GM19239 (cell line): ENCODE results near the gene LRCH1.
A peak's percentile ranks its signal among the peaks of the same experiment; 100 is the strongest.

Source experiments
- DNase-seq: peaks from one replicate; pipeline ENCODE4 v3.0.0; 2011; ENCODE audit warnings: low spot score; ENCODE audit not compliant: insufficient read length
- FAIRE-seq: peaks from 2 replicates; lab custom pipeline; 2011; peaks lifted over from hg19 to GRCh38; lab: Jason Lieb, UNC

The LRCH1 gene

GRCh38 chr13:46606970-46607369, 54.0 kb downstream of the LRCH1 start:
- no peak for DNase-seq
- peak; percentile 89 for FAIRE-seq

- FAIRE-seq (peak; percentile 72), DNase-seq (no peak)
Measured at GRCh38 chr13:46607768-46608564, 55.0 kb downstream of the LRCH1 start.

DNA sequence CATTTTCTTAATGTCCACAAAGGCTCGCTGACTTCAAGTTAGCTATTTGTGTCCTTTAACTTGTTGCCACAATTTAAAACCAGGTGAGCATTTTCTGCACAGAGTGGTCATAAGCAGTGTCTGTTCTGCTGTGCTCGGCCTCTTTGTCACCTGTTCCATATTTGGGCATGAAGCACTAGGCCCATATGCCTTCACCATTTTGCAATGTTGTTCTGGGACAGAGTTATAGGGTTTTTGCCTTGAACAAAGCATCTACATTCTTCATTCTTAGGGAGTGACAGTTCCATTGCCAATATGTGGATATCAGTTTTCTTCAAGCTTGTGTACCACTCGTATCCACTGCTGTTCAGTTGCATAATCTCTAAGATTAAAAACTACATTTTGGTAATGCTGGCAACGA, 56.1 kb downstream of the LRCH1 start:
- DNase-seq: no peak
- FAIRE-seq: peak; percentile 94

GRCh38 chr13:46609726-46610125, 56.8 kb downstream of the LRCH1 start:
- no peak for DNase-seq

GRCh38 chr13:46612267-46612666, 59.3 kb downstream of the LRCH1 start:
- FAIRE-seq: peak; percentile 72

More at GRCh38 chr13:46609726-46610125, 56.8 kb downstream of the LRCH1 start:
- FAIRE-seq: peak; percentile 72

DNA sequence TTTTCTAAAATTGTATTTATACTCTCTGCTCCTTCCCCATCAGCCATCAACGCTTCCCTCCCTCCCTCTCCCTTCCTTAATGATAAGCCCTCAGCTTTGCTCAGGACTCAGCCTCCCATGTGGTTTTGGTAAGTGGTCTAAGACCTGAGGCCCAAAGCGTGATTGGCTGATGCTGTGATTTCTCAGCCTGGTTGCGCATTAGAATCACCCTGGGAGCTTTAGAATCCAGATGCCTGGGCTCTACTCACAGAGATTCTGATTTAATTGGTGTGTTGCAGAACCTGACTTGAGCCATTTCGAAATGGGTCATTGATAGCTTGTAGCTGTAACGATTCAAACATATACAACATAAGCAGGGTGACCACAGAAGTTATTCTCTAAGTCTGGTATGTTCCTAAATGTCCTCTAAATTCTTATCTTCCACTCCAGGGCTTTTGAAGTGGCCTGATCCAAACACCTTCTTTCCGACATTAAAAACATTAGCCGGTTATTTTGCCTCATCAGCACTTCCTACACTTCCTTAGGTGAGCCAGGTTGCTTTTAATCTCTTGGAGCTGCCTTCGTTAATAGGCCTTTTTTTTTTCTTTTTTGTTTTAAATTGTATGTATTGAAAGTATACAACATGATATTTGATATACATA, 60.6 kb downstream of the LRCH1 start:
- no peak for DNase-seq
- FAIRE-seq: peak; percentile 57

More at GRCh38 chr13:46612267-46612666, 59.3 kb downstream of the LRCH1 start:
- DNase-seq: no peak

GRCh38 chr13:46614582-46614981, 61.6 kb downstream of the LRCH1 start:
- DNase-seq: no peak
- peak; percentile 66 for FAIRE-seq

DNA sequence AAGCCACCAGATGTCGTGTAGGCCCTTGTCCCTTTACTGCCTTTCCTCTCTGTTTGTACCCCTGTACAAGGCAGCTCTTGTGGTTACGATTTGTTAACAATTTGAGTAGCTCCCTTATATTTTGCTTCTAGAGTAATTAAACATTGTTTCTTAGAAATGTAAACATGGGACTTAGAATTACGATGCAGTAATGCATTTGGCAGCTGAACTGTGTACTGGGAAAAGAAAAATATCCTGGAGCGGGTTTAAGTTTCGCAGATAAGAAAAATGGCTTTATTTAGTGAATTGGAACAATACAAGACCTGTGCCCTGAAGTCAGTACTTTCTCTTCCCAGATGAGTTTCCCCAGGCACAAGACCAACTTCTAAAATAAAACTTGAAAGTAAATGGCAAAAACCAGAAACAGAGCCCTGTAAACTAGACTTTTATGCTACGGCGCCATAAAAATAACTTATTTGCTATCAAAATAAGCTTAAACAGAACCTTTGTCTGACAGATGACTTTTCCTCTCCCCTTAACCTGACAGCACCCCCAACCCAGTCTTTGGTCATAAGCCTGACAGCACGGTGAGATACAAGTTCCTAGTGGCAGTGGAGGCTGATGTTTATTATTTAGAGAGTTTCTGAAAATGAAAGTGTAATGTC, 63.0 kb downstream of the LRCH1 start:
- FAIRE-seq (peak; percentile 75), DNase-seq (no peak)

- DNase-seq: no peak
- no peak for FAIRE-seq
Measured at GRCh38 chr13:46617229-46617721, 64.3 kb downstream of the LRCH1 start.

DNA sequence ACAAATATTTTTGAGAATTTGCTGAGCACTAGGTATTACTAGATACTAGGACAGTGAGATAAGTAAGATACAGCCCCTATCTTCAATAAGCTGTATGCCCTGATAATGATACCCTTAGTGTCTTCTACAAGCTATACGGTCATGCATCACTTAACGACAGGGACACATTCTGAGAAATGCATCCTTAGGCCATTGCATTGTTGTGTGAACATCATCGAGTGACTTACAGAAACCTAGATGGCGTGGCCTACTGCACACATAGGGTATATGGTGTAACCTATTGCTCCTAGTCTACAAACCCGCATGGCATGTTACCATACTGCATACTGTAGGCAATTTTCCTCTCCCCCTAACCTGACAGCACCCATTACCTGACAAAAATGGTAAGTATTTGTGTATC, 64.9 kb downstream of the LRCH1 start:
- DNase-seq: no peak
- peak; percentile 71 for FAIRE-seq

DNA sequence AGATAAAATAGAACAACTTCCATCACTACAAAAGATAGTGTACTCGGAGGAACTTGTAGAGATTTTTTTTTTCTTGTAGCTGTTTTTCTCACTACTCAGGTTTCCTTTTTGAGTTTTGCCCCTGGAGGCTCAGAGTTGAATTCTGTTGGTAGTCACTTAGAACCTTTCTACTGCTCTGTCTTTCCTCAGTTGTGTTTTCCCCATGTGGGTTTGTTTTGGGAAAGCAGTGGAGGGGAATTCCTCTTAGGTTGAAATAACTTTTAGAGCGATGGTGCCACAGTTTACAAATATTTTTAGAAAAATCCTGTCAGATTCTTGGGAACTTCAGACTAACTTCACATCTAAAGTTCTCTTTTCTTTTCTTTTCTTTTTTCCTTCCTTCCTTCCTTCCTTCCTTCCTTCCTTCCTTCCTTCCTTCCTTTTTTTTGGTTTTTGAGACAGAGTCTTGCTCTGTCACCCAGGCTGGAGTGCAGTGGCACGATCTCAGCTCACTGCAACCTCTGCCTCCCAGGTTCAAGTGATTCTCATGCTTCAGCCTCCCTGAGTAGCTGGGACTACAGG, 65.8 kb downstream of the LRCH1 start:
- FAIRE-seq (peak; percentile 84), DNase-seq (no peak)

GRCh38 chr13:46620029-46620428, 67.1 kb downstream of the LRCH1 start:
- DNase-seq: no peak
- FAIRE-seq: peak; percentile 40

DNA sequence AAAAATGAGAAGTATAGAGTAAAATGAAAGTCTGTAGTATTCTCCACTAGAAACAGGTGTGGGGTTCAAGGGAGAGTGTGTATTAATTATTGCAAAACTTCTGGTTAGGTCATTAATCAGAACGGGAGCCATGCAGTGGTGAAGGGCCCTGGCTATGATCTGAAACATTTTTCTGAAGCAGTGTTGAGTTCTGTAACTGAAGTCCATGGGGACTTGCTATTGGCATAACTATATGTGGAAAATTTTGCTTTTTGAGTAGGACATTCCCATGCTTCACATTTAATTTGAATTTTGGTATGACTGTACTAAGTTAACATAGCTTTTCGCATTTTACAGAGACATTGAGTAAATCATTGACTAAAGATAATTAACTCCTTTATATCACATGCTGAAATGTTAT, 67.5 kb downstream of the LRCH1 start:
- DNase-seq (no peak), FAIRE-seq (peak; percentile 75)

DNA sequence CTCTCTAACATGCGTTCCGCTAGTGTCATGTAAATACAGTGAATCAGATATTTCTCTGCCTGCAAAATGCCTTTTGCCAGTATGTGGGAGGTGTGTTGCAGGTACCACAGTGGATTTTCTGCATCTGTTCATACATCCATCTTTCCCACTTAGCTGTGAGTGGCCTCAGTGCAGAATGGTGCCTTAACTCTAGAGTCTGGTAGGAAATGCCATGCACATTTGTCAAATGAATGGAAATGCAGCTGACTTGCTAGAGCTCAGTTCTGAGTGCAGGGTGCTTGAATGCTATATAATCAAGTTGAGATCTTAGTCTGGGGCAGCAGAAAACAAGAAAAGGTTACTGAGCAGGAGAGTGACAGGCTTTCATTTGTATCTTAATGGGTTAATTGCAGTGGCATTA, 68.2 kb downstream of the LRCH1 start:
- peak; percentile 64 for FAIRE-seq
- DNase-seq: no peak

- DNase-seq (no peak), FAIRE-seq (peak; percentile 76)
Measured at GRCh38 chr13:46621792-46622629, 69.0 kb downstream of the LRCH1 start.

GRCh38 chr13:46622630-46623256, 69.8 kb downstream of the LRCH1 start:
- peak; percentile 82 for FAIRE-seq
- DNase-seq: no peak

- FAIRE-seq: peak; percentile 88
Measured at GRCh38 chr13:46624353-46624752, 71.4 kb downstream of the LRCH1 start.

GRCh38 chr13:46624821-46625220, 71.9 kb downstream of the LRCH1 start:
- no peak for FAIRE-seq

More at GRCh38 chr13:46624353-46624752, 71.4 kb downstream of the LRCH1 start:
- no peak for DNase-seq

DNA sequence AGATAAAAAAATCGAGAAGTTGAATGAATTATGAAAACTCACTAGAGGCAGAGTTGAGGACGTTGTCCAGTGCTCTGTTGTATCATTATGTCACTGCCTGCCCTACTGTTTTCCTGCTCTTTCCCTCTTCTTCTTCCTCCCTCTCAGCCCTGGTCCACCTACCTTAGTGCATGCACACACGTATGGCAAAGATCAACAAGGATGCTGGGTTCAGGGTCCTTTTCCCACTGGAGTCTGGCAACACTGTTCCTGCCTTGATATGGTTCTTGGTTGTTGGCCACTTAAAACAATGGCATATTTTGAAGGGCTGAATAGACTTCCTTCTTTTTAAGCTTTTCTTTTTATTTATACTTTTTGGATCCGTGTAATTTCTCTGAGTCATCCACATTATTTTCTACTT, 74.5 kb downstream of the LRCH1 start:
- DNase-seq (no peak), FAIRE-seq (no peak)

More at GRCh38 chr13:46624821-46625220, 71.9 kb downstream of the LRCH1 start:
- DNase-seq: no peak
